ENCODE data around the gene EPHB1.

DNA sequence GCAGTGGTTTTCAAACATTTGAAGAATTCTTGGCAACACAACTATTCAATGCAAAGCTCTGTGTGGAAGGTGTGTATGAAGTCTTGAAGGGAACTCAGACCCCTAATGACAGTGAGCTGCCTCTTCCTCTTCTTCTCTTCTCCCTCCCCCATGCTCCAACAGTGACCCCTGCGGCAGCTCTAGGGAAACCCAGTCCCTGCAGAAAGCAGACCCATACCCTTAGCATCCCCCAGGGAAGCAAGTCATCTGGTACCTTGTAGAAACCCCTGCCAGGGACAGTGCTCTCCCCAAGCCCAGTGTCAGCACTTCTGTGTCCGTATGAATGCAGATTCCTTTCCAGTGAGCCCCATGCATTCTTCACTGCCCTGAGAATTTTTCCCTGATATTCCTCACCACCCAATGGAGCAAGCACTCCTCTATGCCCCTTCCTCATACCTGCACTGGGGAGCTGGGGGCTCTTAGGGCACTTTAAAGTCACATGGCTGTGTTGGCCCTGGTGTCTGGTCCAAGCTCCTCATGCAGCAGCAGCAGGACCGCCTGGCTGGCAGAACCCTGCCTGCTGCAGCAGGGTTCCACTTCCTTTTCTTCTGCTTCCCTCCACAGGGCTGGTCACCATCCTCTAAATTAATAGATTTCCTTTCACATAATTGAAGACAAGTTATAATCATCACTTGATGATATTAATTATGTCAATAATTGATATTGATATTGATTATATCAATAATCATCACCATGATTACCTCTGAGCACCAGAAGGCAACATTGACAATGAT, 442.5 kb downstream of the EPHB1 start:
- TF ChIP-seq POLR2AphosphoS5 (IDR thresholded peaks at IDR 0.05; ENCODE audit: low read depth, low read length) (no peak), CTCF (IDR thresholded peaks at IDR 0.05) (no peak), PBX3 (IDR thresholded peaks at IDR 0.05) (no peak), GATA2 (CRISPR knock-in tag; IDR thresholded peaks at IDR 0.05) (no peak), YY1 (IDR thresholded peaks at IDR 0.05; ENCODE audit: low read depth) (no peak), TAF1 (IDR thresholded peaks at IDR 0.05; ENCODE audit: borderline replicate concordance, low read depth, low read length) (no peak), USF1 (IDR thresholded peaks at IDR 0.05; ENCODE audit: borderline replicate concordance, low read depth) (no peak), MXI1 (IDR thresholded peaks at IDR 0.05; ENCODE audit: low read depth, low read length) (no peak)
- TF ChIP-seq, protein P1, sequence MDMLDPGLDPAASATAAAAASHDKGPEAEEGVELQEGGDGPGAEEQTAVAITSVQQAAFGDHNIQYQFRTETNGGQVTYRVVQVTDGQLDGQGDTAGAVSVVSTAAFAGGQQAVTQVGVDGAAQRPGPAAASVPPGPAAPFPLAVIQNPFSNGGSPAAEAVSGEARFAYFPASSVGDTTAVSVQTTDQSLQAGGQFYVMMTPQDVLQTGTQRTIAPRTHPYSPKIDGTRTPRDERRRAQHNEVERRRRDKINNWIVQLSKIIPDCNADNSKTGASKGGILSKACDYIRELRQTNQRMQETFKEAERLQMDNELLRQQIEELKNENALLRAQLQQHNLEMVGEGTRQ (IDR thresholded peaks at IDR 0.05; ENCODE audit: borderline replicate concordance, low read depth, low read length), result no peak
